HG03159 (cell line): ENCODE results near the gene EDNRA.

ENCODE experiments used
- ATAC-seq: cut with Tn5 transposase; IDR thresholded peaks from one replicate; pipeline ENCODE4 v1.9.1; 2021; ENCODE audit warnings: mild to moderate bottlenecking, moderate library complexity; ENCODE audit not compliant: unreplicated experiment

EDNRA gene

DNA sequence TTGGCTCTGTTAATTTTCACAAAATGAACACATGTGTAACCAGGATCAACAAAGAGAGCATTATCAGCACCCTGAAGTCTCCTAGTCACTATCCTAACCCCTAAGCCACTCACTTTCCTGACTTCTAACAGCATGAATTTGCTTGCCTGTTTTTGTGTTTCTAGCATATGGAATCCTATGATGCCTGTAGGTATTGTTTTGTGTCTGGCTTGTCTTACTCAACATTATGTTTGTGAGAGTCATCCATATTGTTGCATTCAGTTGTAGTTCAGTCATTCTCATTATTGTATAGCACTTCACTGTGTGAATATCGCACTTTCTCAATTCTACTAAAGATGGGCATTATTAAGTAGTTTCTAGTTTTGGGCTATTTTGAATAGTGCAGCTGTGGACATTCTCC is 15.6 kb downstream of the EDNRA start:
- ATAC-seq, result no peak

DNA sequence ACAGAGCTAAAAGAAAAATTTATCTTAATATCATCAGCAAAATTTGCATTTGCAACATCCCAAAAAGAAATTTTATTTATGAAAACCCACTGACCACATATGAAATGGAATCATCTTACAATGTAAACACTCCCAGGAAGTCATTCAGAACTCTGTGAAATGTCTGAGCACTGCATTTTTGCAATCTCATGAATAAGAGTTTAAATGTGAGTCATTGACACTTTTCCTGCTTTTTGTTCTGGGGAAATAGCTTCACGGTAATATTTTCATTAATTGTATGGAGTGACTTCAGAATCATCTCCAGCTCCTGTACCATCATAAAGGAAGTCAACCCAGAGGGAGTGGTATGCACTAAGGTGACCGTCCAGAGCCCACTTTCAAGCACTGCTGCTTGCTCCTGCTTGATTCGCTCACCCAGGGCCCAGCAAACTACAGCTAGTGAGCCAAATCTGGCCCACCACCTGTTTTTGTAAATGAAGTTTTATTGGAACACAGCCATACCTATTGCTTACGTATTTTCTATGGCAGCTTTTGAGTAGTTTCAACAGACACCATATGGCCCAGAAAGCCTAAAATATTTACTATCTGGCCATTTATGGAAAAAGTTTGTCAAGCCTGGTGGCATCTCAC is 17.2 kb downstream of the EDNRA start:
- ATAC-seq, result no peak

DNA sequence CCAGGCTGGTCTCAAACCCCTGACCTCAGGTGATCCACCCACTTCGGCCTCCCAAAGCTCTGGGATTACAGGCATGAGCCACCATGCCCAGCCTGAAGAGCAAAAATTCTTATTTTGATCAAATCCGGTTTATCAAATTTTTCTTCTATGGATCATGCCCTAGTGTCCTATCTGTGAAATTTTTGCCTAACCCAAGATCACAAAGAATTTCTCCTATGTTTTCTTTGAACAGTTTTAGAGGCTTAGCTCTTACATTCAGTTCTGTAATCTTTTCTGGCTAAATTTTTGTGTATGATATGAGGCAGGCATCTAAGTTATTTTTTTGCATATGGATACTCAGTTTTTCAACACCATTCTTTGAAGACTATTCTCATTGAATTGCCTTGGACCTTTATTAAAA is 27.4 kb downstream of the EDNRA start:
- ATAC-seq, result no peak

DNA sequence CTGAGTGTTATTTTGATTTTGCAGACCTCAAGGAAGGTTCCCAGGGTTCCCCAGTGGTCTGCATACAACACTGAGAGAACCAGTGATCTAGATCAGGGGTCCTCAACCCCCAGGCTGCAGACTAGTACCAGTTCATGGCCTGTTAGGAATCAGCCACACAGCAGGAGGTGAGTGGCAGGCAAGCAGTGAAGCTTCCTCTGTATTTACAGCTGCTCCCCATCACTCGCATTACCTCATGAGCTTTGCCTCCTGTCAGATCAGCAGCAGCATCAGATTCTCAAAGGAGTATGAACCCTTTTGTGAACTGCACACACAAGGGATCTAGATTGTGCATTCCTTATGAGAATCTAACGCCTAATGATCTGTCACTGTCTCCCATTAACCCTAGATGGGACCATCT is 28.5 kb downstream of the EDNRA start:
- no peak for ATAC-seq

DNA sequence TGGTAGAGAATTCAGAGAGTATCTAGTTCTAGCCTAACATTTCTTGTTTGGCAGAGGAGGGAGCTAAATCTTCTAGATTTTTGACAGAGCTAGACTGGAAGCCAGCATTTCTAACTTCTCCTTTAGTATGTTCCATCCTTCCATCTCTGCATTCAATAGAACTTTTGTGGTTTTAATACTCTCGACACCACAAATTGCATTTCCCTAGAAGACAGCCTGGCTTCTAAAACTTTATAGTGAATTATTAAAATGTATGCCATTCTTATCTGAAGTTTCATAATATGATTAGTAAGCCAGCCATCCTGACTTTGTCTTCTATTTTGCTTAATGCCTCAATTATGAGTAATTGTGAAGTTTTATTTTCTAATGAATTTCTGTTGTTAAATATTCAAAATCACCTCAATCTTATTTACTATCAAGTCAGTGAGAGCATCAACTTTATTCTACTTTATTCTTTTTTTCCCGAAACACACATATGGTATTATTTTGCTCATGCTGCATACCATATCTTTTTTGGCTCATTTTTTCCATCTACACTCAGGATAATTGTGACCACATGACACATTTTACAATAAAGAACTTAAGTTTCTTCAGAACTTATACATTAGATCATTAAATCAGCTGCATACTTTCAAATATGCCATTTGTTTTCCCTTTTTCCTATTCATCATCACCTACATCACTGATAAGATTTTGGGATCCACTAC is 30.2 kb downstream of the EDNRA start:
- ATAC-seq, result no peak

DNA sequence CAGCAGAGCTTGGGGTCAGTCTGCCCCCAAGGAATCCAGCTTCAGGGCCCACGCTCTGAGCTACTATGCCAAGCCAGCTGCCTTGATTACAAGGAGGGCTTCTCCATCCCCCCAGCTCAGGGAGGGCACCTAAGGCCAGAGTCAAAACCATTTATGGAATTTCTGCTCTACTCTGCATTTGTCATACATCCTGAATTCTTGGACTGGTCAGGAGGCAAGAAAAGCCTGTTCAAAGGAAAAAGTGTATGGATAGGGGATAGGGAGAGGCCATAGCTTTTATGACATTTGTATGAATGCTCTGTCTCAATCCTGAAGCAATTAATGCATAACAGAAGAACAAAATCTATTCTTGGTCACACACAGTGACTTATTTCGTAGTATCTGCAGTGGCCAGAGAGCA is 32.2 kb downstream of the EDNRA start:
- no peak for ATAC-seq

DNA sequence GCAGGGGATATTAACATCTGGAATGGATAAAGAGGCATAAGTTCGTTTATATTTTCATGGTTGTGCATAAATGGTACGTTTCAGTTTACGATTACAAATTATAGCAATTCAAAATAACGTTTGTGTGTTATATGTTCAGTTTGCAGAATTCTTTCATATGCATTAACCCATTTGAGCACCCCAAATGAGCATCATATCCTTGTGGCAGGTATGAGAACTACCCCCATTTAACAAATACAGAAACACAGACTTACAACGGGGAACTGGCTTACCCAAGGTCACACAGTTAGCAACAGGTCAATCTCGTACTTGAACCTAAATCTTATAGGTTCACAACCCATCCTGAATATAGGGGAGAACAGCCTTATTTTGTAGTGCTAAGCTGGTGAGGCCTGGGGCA is 33.1 kb downstream of the EDNRA start:
- no peak for ATAC-seq

DNA sequence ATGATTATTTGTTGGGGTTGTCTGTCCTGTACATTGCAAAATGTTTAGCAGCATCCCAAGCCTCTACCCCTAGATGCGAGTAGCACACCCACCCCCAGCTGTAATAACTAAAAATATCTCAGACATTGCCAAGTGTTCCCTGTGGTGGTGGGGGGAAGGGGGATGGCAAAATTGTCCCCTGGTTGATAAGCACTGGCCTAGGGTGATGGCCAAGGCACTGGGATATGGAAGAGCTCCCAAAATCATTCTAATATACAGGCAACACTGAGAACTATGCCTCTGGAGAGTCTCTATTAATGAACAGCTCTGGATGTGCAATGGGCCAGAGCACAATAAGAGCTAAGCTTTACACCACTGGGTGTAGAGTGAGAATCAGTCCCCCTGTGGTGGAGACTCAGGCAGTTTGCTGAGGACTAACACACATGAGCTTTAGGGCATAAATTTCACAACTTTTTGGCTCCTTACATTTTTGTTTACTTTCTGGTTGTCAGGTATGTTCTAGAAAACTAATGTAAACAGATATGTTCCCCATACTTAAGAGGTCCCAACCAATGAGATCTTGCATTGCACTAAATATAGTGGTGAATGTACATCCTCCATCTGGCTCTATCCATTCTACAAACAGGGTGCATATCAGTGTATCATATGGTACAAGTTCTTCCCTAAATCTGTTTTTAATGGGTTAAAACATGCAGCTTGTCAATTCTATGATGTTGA is 34.5 kb downstream of the EDNRA start:
- ATAC-seq, result no peak

DNA sequence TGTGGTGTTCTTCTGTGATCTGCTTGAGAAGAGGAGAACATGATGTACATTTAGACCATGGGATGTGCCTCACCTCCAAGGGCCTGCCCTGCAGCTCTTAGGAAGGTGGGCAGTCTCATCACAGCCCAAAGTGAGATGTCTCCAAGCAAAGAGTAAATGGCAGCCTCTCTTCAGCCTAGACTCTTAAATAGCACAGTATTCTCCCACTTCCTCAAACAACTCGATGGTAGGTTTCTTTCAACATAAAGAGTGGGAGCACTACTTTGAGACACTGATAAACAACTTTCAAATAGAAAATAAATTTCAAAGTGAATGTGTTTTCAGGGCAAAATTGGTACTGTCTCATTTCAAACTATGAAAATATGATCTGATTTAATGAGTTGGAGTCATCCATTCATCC is 35.2 kb downstream of the EDNRA start:
- no peak for ATAC-seq

DNA sequence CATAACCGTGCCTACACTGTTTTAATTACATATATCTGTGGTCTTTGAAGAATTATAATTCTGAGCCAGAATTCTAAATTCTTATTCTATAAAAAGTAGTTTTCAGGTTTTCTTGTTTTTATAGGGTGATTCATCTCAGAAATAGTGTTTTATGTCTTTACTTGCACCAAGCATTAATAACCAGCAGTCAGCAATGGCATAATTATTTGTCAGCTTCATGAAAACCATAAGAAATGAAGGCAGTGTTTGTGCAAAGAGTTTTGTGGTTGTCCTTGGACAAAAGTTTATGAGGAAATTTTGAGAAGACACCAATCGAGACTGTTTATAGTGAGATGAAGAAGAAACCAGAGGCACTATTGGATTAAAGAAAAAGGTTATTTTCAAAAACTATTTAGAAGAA is 37.2 kb downstream of the EDNRA start:
- no peak for ATAC-seq

DNA sequence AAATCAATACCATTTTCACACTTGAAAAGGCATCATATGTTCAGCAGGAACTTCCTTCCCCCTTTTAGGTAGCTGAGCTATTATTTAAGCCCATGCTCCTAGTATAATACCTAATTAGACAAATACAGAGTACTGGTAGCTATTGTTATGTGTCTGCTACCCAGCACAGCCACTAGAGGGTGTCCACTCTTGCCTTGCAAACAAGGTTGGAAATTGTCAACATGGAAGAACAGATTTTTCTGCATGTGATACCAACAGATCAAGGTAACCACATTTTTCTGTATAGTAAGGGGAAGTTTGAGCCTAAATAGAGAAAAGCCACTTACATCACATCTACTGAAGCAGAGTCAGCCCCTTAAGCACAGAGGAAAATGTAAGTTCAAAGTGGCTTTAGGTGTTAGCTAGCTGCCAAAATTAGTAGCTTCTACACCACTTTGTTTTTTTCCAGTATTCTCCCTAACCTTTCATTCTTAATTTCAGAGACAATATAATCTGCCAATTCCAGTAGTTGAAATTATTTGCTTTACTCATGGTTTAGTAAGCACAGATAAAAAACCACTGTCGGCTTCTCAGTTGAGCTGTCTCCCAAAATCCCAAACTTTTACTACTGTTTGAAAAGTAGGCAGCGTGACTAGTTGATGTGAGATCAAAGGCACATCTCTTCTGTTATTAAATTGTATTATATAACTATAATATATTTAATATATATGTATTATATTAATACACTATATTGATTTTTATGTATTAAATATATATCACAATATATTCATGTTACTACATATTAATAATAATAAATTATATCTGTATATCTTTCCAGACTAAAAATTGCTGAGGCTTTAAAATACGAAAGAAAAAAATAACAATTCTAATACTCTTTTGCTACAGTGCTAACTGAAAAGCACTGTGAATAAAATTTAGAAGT is 38.2 kb downstream of the EDNRA start:
- ATAC-seq, result peak; percentile 96

DNA sequence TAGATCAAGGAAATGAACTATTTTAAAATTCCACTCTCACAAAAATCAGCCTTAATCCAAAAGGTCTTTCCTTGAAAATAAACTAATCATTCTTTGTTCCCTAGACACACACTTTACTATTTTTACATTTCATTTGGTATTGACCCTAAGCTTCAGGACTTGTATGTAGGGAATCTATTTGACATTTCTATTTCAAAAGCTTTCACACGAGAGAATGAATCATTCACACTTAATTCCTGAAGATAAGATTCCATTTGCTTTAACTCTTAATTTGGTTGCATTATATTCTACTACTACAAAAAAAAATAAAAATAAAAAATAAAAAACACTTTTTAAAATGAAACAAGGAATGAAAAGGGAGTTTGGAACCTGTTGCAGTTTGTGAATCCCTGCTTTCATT is 43.7 kb downstream of the EDNRA start:
- no peak for ATAC-seq

DNA sequence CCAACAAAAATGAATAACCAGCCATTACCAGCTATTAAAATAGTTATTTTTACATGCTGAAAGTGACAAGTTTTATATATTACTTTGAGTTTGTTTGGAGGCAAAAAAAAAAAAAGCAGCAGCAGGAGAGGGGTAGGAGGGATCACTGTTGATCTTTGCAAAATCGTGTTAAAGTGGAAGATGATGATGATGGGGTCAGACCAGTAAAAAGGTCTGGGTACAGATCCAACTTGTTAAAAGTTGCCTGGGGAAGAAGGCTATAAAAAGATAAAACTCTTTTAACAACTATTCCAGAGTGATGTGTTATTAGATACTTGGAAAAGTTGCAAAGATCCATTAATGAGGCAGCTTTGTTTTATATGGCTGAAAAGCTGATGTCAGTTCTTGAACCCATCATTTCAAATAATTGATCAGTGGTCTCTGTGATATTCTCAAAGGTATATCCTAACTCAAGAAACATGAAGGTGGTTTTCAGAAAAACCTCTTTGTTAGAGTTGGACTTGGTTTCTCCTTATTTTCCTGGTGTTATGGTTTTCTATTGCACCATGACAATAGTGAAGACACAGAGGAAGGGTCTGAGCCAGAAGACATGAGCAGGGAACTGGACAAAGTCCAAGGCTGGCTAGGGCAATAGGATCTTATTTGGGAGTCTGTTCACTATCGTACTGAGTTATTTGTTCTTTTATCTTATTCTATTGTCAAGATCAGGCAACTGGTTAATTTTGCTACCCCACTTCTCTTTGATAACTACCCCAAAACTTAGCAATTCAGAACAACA is 44.8 kb downstream of the EDNRA start:
- no peak for ATAC-seq

DNA sequence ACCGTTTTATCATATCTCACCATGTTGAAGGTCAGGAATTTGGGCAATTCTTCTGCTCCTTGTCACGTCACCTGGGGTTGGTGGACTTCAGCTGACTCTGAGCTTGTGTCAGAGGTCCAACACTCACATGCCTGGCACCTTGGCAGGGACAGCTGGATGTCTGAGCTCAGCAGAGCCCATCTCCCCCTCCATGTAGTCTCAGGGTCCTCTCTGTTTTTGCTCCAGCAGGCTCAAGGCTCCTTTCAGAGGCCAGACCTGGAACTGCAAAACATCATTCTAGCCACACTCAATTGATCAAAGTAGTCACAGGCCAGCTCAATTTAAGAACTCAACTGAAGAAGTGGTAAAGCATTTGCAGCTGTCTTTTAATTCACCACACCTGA is 45.4 kb downstream of the EDNRA start:
- ATAC-seq, result peak; percentile 60

DNA sequence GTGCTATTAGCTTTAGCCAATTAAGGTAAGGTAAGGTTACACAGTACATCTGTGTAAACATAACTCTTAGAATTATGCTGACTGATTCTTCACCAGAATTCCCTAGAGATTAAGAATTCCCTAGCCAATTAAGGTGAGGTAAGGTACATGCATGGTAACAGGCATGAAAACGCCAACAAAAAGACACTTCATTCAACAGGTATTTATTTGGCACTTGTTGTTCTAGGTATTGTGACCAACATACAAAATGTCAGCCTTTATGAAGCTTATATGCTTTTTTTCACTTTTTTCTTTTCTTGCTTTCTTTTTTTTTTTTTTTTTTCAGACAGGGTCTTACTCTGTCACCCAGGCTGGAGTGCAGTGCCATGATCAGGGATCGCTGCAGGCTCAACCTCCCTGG is 47.2 kb downstream of the EDNRA start:
- ATAC-seq, result no peak

DNA sequence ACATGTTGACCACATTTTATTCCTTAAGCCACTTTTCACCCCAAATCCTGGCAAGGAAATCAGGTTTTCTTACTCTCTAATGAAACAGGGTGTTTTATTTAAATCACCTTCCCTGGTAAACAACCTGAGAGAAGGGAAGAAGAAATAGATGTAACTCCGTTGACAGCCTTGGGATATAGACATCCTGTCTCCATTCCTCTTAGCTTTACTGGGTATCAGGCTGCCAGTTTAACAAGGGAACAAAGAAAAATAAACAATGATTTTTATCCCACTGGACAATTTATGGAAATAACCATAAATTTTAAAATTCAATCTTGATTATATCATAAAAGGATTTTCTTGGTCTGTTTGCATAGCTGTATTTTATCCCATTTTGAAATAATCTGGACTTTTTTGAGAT is 49.2 kb downstream of the EDNRA start:
- no peak for ATAC-seq

DNA sequence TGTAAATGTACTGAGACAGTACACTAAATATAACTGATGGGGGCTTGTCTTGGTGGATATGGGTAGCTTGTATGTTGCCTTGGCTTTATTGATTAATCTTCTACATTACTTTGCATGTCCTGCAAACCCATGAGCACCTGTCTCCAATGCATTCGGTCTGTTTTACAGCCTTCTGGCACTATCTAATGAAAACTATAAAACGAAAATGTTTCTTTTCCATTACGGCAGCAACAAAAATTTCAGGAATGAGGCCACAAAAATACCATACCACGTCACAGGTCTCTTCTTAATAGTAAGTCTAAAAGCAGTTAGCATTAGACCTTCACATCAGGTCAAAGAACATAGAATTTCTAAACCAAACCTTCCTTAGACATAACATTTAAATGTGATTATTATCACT is 49.8 kb downstream of the EDNRA start:
- no peak for ATAC-seq

DNA sequence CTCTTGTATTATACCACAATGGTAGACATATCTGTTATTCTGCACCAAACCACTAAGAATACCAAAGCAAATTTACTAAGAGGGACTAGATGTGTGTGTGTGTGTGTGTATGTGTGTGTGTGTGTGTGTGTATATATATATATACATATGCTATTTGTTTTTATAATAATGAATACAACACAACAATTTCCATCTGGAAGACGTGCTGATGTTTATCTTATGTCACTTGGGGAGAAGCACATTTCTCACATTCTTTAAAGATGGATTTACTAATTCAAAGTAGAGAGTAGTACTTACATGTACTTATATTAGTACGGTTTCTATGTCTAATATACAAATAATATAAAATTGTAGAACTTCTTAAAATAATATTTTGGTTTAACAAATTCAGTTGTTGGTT is 52.0 kb downstream of the EDNRA start:
- ATAC-seq, result no peak

DNA sequence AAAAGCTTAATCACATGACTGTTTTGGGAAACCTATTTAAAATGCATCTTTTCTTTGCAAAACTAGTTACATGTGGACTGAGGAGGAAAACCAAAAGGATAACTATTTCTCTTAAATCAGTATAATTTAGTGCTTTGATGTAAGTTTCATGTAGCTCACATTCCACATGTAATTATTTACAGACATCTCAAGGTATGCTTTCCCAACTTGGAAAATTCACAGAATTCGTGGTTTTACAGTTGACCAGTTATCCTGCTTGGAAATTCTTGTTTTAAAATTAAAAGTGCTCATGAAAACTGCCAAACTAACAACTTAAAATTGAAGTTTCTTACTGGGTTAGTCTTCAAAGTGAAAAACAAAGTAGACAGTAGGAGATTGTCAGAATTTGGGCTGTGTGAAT is 52.4 kb downstream of the EDNRA start:
- no peak for ATAC-seq

DNA sequence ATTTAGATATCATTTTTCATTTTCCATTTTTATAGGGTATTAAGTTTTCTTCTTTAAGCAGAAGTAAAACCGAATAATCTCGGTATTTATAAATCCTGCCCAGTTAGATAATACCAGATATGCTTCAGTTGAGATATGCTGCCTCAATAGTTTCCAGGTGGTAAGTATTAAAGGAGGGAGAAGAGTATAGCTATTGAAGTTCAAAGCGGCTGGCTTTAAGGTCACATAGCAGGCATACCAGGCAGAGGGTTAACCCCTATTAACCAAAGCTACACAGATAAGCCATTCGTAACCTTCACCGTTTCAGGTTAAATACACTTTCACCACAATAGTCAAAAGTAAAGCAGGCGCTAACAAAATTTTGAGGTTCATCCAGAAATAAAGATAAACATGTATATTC is 54.2 kb downstream of the EDNRA start:
- no peak for ATAC-seq

DNA sequence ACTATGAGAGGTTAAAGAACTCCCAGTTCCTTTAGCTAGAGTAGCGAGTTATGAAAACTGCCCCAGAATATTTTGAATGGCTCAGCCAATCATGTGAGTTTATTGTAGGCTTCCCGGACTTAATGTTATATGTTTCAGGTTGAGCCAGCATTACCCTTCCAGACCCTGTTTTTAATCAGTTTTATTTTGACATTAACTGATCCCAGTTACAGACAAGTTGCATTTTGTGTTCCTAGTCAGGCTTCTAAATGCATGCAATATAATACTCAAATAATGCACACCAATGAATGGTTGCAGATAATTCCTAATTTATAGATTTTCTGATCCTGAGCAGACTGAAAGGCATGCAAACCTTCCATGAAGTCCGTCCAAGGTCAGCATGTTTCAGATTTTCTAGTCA is 57.8 kb downstream of the EDNRA start:
- ATAC-seq, result no peak
